NCI-H1105 (cell line): ENCODE results near the gene SPTBN4.

Experiments used
- DNase-seq: peaks from one replicate; lab custom pipeline; 2025; lab: John Stamatoyannopoulos, UW

SPTBN4 gene

DNA sequence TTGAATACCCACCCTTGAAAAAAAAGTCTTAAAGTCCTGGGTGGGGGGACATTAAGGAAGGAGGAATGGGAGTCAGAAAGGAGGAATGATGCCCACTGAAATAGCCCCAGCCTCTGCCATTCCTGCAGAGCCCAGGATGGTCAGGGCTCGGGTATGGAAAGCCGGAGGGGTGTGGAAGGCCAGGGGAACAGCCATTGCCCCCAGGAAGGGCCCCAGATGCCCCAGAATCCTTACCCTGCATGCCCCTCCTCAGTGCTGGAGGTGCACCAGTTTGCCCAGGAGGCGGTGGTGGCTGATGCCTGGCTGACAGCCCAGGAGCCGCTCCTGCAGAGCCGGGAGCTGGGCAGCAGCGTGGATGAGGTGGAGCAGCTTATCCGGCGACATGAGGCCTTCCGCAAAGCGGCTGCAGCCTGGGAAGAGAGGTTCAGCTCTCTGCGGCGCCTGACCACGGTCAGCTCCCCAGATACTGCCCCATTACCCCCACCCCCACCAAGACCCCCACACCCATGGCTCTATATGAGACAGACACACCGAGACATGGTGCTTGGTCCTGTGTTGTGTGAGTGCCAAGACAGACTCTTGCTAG is 99.2 kb downstream of the SPTBN4 start:
- DNase-seq: no peak

DNA sequence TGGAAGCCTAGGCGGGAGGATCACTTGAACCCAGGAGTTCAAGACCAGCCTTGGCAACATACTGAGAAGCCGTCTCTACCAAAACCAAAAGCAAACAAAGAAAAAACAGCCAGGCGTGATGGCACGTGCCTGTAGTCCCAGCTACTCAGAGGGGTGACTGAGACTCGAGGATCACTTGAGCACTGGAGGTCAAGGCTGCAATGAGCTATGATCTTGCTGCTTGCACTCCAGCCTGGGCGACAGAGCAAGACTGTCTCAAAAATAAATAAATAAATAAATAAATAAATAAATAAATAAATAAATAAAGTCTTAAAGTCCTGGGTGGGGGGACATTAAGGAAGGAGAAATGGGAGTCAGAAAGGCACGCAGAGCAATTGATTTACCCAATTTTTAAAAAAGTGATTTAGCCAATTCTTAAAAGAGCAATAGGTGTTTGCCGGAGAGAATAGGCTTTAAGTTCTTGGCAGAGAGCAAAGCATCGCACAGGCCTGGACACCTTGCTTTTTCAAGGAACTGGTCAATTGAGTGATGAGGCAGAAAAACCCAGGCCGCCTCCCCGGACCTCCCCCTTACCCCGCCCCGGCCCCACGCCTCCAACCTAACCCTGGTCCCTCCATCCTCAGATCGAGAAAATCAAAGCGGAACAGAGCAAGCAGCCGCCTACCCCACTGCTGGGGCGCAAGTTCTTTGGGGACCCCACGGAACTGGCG is 100.4 kb downstream of the SPTBN4 start:
- no peak for DNase-seq

DNA sequence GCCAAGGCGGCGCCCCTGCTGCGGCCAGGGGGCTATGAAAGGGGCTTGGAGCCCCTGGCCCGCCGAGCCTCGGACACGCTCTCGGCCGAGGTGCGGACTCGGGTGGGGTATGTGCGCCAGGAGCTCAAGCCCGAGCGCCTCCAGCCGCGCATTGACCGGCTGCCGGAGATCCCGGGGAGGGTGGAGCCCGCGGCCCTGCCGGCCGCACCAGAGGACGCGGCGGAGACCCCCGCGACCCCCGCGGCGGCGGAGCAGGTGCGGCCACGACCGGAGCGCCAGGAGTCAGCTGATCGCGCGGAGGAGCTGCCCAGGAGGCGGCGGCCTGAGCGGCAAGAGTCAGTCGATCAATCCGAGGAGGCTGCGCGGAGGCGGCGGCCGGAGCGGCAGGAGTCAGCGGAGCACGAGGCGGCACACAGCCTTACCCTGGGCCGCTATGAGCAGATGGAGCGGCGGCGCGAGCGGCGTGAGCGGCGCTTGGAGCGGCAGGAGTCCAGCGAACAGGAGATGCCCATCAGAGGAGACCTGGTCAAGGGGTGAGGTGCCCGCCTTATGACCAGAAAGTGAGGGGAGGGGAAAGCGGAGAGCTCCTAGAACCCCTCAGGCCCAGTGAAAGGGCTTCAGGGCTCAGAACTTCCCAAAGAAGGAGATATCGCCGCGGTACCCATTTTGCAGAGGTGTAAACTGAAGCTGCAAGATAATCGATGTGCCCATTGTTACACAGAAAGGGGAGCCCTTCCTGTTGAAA is 101.1 kb downstream of the SPTBN4 start:
- no peak for DNase-seq

DNA sequence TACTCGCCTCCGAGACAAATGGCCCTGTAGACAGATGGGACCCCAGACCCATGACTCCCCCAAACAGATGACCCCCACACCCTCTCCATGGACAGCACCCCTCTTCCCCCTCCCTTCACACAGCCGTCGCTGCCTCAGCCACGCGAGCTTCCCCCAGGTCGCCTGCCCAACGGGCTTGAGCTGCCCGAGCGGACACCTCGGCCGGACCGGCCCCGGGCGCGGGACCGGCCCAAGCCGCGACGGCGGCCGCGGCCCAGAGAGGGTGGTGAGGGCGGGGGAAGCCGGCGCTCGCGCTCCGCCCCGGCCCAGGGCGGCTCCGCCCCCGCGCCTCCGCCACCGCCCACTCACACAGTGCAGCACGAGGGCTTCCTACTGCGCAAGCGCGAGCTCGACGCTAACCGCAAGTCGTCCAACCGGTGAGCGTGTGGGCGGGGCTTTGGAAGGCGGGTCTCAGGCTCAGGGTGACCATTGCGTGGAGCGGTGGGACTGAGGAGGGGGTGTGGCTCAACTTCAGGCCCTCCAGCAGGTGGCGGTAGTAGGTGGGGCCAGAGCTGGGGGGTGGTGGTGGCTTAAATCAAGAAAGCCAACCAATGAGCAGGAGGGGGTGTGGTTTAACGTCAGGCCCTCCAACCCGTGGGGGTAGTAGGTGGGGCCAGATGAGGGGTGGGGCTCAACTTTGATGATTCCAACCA is 103.7 kb downstream of the SPTBN4 start:
- DNase-seq: peak; percentile 99

DNA sequence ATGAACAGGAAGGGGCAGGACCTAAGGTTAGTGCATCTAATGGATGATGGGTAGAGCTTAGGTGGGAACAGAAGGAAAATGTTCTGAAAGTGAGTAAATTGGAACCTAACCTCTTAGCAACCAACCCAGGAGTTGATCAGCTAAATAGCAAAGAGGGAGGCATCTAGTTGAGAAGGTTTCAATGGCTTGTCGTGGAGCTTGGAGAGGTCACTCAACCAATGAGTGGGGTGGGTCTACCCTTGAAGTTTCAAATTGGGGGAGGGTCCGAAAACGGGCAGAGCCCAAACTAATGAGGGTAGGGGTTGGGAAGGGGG is 104.2 kb downstream of the SPTBN4 start:
- DNase-seq: no peak

DNA sequence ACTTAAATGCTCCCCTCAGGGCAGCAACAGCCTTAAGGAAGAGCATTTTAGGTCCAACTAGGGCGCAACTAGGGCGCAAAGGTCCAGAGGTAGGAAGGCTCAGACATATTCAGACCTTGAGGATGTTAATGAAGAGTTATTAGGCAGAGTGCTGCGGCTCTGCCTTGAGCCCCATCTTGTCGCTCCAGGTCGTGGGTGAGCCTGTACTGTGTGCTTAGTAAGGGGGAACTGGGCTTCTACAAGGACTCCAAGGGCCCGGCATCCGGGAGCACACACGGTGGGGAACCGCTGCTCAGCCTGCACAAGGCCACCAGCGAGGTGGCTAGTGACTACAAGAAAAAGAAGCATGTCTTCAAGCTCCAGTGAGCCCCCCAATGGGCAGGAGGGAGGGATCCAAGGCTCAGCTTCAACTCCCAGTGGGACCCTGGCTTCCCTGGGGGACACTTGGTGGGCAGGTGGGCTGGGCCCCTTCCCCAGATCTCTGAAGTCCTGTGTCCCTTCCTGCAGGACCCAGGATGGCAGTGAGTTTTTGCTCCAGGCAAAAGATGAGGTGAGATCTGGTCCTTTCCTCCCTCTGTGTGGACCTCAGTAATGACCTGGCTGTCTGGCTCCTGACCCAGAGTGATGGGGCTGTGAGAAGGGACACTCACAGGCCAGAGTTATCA is 105.2 kb downstream of the SPTBN4 start:
- no peak for DNase-seq

DNA sequence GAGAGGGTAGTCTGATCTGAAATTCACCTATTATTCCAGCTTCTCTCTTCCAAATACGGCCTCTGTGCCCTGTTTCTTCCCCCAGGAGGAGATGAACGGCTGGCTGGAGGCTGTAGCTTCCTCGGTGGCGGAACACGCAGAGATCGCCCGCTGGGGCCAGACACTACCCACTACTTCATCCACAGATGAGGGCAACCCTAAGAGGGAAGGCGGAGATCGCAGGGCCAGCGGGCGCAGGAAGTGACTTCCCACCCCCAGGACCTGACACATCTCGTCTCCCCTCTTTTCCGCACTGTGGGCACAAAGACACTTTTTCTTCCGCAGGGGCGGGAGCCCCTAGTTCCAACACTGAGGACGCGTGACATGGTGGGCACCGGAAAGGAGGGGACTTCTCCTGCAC is 108.5 kb downstream of the SPTBN4 start:
- DNase-seq: no peak

DNA sequence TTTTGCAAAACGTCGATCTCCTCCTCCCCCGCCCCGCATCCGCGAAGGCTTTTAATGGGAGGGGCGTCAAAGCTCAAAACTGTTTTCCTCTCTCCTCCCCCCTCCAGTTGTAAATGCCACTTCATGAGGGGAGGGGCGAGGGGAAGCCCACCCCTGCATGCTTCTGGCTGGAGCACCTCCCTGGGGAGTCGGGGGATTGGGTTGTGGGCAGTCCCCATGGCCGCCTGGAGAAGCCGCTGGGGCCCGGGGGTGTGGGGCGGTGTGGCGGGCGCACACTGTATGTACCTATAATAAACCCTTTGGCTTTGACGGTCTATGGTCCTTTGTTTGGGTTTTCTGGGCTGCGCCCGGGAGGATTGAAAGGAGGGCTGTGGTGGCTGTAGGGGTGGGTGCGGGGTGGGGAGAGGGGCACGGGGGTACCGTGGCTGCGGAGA is 109.4 kb downstream of the SPTBN4 start:
- no peak for DNase-seq

DNA sequence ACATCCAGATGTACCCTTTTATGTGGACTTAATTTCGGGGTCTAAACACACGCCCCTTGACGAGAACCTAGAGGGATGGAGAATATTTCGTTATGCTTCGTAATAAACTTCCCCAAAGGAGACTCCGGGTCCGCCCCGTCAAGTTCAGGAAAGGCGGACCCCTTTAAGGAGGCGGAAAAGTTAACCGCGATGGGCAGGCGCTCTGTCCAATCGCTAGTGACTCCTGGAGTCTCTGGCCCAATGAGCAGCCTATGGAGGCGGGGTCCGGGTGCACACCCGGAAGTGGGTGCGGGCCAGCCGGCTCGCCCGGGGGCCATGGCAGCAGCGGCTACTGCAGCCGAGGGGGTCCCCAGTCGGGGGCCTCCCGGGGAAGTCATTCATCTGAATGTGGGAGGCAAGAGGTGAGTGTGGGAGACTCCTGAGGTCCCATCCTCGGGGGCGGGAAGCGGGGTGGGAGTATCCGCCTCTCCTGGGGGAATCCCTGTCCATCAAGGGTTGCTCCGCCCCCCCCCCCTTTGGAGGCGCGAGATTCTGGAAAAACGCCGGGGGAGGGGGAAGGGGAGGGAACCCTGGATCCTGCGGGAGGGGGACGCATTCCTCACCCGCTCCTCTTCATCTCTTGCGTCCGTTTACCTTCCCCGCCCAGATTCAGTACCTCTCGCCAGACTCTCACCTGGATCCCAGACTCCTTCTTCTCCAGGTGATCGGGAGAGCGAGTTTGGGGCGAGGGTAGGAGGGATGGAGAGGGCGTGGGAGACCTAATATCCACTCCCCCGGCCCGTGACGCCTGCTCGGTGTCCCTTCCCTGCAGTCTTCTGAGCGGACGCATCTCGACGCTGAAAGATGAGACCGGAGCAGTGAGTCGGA is 110.0 kb downstream of the SPTBN4 start, which contains the start of gene SHKBP1:
Gene SHKBP1 (plus strand): TSS at position 289 of the 867 bp plus-strand sequence. CDS start 27 bp downstream, at position 316.
- DNase-seq: peak; percentile 88

DNA sequence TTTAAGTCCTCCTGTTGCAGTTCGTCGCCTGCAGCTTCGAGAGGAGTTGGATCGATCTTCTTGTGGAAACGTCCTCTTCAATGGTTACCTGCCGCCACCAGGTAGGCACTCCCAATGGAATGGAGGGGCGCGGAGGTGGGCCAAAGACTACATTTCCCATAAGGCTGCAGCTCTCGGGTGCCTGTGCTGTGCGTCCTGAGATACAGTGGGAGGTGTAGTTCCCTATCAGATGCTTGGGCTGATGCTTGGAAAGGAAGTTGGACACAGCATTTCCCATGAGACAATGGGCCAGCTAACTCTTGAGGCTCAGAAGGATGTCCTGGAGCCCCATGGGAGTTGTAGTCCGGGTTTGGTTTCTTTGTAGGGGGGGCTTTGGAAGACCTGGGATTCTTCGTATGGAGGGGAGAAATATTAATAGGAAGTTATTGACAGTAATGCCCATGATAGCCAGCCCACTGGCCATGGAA is 111.7 kb downstream of the SPTBN4 start:
- no peak for DNase-seq

DNA sequence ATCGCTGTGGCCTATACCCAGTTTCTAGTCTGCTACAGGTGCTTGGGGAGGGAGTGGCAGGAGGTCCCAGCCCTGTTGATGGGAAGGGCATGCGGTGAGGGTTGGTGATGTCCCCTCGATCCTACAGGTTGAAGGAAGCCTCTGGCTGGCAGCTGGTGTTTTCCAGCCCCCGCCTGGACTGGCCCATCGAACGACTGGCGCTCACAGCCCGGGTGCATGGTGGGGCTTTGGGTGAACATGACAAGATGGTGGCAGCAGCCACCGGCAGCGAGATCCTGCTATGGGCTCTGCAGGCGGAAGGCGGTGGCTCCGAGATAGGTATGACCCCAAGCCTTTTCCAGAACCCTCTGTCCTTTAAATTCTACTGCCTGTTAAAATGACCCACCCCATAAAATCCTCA is 113.8 kb downstream of the SPTBN4 start:
- no peak for DNase-seq

DNA sequence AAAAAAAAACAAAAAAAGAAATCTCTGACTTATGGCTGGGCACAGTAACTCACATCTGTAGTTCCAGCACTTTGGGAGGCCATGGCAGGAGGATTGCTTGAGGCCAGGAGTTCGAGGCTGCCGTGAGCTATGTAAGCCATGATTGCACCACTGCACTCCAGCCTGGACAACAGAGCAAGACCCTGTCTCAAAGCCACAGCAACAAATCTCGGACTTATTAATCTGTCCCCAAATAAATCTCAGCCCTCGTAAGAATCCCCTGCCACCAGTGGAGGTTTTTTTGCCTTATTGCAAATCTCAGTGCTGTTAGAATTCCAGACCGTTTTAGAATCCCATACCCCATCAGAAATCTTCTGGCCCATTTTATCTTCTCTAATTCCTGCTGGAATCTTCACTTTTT is 114.7 kb downstream of the SPTBN4 start:
- no peak for DNase-seq

DNA sequence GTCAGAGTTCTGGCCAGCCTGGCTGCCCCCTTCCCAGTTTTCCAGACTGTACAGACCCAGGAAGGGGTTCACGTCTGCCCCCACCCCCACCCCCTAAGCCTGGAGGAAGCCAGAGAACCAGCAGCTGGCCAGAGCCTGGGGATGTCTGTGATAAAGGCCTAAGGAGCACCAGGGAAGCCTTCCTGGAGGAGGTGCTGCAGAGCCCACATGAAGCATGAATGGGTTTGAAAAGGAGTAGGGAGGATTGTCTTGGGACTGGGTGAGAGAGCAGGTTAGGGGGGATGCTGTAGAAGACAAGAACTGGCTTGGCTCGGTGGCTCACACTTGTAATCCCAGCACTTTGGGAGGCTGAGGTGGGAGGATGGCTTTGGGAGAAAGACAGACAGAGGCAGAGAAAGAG is 115.7 kb downstream of the SPTBN4 start:
- DNase-seq: no peak

DNA sequence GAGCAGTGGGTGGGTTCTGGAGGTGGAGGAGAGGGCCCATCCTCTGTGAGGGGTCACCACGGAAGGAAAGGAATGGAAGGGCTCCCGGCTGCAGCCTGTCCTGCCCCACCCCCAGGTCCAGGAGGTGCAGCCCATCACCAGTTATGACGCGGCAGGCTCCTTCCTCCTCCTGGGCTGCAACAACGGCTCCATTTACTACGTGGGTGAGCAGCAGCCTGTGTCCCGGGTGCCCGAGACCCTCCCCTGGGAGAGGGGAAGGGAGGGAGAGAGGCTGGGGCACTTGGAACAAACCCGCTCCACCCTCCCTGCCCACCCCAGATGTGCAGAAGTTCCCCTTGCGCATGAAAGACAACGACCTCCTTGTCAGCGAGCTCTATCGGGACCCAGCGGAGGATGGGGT is 116.5 kb downstream of the SPTBN4 start:
- DNase-seq: no peak

DNA sequence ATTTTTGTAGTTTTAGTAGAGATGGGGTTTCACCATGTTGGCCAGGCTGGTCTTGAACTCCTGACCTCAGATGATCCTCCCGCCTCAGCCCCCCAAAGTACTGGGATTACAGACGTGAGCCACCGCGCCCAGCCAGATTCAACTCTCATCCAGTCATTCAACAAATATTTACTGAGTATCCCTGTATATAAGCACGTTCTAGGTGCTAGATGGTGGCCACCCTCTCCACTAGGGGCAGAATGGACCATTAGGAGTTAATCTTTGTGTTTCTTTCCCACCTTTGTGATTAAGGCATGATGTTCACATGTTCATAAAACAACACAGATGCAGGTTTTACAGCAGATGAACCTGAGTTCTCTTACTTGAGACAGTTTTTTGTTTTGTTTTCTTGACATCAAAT is 117.2 kb downstream of the SPTBN4 start:
- DNase-seq: no peak

DNA sequence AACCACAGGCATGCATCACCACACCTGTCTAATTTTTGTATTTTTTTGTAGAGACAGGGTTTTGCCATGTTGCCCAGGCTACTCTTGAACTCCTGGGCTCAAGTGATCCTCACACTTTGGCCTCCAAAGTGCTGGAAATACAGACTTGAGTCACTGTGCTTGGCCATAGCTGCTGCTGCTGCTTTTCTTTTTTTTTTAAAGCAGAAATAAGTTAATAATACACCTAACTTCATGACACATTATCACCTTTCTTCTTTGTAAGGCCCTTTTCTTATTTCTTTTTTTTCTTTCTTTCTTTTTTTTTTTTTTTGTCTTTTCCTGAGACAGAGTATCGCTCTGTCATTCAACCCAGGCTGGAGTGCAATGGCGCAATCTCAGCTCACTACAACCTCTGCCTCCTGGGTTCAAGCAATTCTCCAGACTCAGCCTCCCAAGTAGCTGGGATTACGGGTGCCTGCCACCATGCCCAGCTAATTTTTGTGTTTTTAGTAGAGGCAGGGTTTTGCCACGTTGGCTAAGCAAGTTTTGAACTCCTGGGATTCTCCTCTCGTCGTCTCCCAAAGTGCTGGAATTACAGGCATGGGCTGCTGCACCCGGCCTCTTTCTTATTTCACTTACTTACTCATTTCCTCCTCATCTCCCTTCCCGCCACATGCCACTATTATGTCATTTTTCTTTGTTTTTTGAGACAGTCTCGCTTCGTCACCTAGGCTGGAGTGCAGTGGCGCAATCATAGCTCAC is 118.6 kb downstream of the SPTBN4 start:
- DNase-seq: no peak

DNA sequence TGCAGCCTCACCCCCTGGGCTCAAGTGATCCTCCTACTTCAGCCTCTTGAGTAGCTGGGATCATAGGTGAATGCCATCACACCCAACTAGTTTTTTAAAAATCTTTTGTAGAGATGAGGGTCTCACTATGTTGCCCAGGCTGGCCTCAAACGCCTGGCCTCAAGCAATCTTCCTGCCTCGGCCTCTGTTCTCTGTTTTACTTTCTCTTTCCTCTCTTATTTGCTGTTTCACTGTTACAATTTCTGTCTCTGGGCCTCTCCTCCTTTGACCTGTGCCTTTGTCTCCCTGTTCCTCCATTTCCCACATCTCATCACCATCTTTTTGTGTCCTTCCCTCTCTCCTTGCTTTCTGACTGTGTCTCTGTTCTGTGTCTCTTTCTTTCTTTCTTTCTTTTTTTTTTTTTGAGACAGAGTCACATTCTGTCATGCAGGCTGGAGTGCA is 119.2 kb downstream of the SPTBN4 start:
- DNase-seq: no peak

DNA sequence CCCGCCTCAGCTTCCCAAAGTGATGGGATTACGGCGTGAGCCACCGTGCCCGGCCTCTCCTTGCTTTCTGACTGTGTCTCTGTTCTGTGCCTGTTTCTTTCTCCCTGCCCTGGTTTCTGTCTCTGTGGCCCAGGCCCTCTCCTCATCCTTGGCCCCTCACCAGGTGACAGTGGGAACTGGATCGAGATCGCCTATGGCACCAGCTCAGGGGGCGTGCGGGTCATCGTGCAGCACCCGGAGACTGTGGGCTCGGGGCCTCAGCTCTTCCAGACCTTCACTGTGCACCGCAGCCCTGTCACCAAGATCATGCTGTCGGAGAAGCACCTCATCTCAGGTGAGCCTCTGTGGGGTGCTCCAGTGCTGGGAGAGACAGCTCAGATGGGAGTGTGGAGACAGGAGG is 119.8 kb downstream of the SPTBN4 start:
- no peak for DNase-seq

DNA sequence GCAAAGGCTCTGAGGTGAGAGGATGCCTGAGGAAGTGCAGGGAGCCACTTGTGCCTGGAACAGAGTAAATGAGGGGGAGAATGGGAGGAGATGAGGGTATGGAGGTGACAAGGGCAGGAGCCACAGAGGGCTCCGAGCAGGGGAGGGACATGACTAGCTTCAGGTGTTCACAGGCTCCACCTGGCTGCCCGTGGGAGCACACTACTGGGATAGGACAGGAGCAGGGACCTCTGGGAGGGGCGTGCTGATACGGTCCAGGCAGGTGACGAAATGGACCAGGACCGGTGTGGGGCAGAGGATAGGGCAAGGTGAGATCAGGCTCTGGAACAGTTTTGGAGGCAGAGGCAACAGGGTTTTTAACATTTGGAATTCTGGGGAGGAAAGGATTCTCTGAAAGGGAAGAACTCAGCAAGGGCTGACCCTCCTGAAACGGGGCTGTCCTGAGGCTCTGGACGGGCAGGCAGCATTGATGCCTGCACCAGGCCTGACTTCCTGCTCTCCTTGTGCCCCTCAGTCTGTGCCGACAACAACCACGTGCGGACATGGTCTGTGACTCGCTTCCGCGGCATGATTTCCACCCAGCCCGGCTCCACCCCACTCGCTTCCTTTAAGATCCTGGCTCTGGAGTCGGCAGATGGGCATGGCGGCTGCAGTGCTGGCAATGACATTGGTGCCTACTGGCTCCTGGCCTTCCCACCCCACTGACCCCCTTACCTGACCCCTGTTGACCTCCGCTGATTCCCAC is 121.5 kb downstream of the SPTBN4 start:
- DNase-seq: no peak
